Measurements from ENCODE around the gene GSC2. TPM values are rescaled to one million over a fixed set of nuclear protein-coding genes. Genes with fewer than 3 reads are reported as not detected.

GSC2 gene
- total RNA-seq, 4 donors from 2014 or later, result not detected

DNA sequence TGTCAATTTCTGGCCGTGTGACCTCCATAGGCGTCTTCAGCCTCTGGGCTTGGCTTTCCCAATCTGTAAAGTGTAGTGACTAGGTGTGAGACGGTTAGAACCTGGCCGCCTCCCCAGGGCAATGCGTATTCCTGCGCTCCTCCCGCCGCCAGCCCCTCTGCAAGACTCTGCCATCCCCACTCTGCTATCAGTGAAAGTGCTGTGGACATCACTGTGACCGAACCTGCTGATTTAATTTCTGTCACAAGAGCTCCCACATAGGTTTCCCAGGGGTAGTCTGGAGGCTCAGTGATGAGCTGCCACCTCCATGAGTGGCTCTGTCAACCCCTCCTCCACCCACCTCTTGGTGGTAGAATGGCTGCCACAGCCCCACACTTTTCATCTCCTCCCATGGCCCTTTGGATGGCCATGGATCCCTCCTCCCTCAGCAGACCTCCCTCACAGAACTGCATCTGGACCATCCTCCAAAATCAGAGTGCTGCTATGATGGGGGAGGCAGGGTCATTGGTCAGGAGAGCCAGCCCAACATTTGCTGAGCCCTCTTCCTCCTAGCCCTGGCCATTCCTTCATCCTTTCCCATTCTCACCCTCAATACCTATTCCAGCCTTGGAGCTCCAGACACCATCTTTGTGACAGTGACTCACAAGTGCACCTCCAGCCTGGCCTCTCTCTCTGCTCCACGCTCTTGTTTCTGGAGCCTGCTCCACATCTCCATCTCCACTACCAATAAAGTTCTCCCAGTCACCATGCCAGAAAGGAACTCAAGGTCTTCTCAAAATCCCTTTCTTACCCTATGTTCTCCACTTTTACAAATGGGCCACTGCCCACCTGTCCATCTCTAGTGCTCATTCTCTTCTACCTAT lies 1.5 kb upstream of the GSC2 start:
- no peak overlapping the region for H3K27ac ChIP-seq
- H3K4me1 ChIP-seq, result peaks cover 0 to 7% of the 10 kb centered on the region in 2 donors
- WGBS, 2 donors, result 56 to 57% methylated on average over 10 of the region's 10 CpGs
- H3K36me3 ChIP-seq, result no peaks in the 10 kb centered on the region
- peaks cover 16% of the 10 kb centered on the region for H3K27me3 ChIP-seq
- no peak overlapping the region for H3K4me3 ChIP-seq (replicated peaks in 1 of 3)
- TF ChIP-seq, protein P1, sequence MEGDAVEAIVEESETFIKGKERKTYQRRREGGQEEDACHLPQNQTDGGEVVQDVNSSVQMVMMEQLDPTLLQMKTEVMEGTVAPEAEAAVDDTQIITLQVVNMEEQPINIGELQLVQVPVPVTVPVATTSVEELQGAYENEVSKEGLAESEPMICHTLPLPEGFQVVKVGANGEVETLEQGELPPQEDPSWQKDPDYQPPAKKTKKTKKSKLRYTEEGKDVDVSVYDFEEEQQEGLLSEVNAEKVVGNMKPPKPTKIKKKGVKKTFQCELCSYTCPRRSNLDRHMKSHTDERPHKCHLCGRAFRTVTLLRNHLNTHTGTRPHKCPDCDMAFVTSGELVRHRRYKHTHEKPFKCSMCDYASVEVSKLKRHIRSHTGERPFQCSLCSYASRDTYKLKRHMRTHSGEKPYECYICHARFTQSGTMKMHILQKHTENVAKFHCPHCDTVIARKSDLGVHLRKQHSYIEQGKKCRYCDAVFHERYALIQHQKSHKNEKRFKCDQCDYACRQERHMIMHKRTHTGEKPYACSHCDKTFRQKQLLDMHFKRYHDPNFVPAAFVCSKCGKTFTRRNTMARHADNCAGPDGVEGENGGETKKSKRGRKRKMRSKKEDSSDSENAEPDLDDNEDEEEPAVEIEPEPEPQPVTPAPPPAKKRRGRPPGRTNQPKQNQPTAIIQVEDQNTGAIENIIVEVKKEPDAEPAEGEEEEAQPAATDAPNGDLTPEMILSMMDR (IDR thresholded peaks at IDR 0.05), result no peak
- TF ChIP-seq POLR2A (IDR thresholded peaks at IDR 0.05), result no peak
- intact Hi-C loops (cut with DNase I), result no loop called here
- no peak for DNase-seq
- H3K9me3 ChIP-seq, result no peaks in the 10 kb centered on the region

DNA sequence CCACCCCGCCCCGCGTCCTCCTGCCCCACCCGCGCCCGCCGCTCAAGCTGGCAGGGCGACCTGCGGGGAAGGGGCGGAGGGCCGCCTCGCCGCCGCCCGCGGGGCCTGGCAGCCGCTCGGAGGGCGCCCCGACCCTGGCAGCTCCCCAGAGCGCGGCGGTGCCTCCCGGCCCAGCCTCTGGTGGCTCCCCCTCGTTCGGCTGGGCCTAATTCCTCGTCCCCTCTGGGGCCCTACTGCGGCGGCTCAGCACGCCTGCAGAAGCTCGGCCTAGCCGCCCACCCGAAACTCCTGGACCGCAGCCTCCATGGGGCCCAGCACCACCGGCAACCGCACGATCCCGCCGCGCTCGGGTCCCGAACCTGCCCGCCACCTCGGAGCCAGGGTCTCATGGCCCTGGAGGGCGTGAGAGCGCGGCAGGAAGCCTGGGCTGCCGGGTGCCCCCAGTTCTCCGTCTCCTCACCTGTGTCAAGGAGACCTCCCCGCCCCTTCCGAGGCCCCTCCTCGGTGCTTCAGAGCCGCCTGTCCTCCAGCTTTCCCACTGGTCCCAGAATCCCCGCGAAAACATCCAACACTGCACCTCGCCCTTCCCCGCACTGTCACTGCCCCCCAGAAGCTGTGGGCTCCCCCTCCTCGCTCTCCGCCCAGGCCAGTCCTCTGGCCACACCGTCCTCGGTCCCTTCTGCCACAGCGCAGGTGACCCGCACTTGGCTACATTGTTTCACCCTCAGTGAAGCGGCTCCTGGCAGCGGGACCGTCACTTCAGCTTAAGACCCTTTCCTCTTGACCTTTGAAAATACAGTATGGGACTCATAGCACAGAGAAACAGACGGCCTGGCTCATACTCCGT lies 613 bp upstream of the GSC2 start:
- no peak for DNase-seq
- intact Hi-C loops (cut with DNase I), result no loop called here
- Histone ChIP-seq H3K27ac (no peak overlapping the region), H3K4me3 (replicated peaks in 1 of 3) (no peak overlapping the region), H3K9me3 (no peaks in the 10 kb centered on the region), H3K4me1 (peaks cover 0 to 7% of the 10 kb centered on the region in 2 donors), H3K36me3 (no peaks in the 10 kb centered on the region), H3K27me3 (peaks cover 16% of the 10 kb centered on the region)
- WGBS, 2 donors, result 14 to 17% methylated on average over 18 to 26 of the region's 68 CpGs
- no peak for TF ChIP-seq POLR2A (IDR thresholded peaks at IDR 0.05)
- TF ChIP-seq, protein P1 (IDR thresholded peaks at IDR 0.05), result no peak

DNA sequence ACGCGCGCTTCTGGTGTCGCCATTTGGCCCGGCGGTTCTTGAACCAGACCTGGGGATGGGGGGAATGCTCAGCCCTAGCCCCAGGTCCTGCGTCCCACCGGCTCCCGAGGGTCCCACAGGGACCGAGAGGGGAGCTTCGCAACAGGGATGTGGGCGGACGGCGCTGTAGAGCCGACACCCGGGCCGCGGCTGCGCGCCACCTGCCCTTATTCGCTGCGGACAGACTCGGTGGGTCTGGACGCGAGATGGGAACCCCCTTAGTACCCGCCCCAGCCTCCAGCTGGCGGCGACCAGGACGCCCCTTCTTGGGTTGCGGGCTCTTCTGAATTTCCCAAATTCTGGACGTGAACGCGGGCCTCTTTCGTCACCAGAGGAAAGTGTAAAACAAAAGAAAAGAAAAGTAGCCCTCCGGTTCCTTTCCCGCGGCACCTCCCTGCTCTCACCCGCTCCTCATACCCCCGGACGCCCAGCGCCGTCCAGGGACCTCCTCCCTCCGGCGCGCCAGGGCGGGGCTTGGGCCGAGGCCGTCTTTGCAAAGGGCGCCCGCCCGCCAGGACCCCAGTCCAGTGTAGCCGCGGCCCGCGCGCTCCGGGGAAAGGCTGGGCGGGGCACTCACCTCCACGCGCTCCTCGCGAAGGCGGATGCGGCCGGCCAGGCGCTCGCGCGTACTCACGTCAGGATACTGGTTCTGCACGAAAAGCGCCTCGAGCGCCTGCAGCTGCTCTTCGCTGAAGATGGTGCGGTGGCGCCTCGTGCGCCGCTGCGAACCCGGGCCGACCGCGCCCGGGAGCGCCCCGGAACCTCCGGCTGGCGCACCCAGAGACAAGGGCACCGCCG lies 827 bp downstream of the GSC2 start:
- 5 to 7% methylated on average over 8 to 17 of the region's 92 CpGs for WGBS, 2 donors
- intact Hi-C loops (cut with DNase I), result loop anchor here (10.0 kb wide), 2 partner anchors 286 to 476 kb away; partner anchors contain the start of genes HIRA and MRPL40
- peaks cover 16% of the 10 kb centered on the region for H3K27me3 ChIP-seq

DNA sequence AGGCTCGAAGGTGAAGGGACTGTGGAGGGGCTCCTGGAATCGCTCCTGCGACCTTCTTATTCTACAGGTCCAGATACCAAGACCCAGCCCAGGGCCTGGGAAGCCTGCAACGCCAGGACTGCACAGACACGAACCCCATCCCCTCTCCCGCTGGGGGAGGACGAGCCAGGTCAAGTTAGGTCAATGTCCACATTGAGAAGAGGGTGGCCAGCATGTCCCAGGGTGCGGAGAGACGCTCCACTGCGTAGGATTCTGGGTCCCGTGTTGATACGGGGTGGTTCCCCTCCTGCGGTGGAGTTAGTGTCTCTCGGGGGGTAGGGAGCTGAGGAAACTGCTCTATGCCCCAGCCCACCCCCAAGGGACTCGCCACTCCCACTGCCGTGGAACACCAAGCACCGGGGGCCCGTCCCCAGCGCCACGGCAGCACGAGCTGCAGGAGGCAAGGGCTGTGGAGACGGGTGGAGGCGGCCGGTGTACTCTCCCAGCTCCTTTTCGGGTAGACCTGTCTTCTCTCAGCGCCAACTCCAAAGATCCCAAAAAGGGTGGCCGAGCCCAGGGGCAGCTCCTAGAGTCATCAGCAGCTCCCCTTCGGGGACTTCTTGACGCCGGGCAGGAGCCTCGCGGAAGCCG lies 1.6 kb downstream of the GSC2 start:
- Histone ChIP-seq H3K9me3 (no peaks in the 10 kb centered on the region), H3K4me3 (replicated peaks in 1 of 3) (no peak overlapping the region), H3K36me3 (no peaks in the 10 kb centered on the region), H3K27ac (no peak overlapping the region), H3K4me1 (peaks cover 4 to 12% of the 10 kb centered on the region in 2 donors), H3K27me3 (peaks cover 16% of the 10 kb centered on the region)
- DNase-seq, result no peak
- intact Hi-C loops (cut with DNase I), result loop anchor here (10.0 kb wide), 2 partner anchors 286 to 476 kb away; partner anchors contain the start of genes HIRA and MRPL40
- TF ChIP-seq, protein P1 (IDR thresholded peaks at IDR 0.05), result no peak
- TF ChIP-seq POLR2A (IDR thresholded peaks at IDR 0.05), result no peak
- WGBS, 2 donors, result 53 to 57% methylated on average over 12 to 14 of the region's 33 CpGs

More for the DNA sequence above, 827 bp downstream of the GSC2 start:
- Histone ChIP-seq H3K36me3 (no peaks in the 10 kb centered on the region), H3K4me1 (peaks cover 0 to 7% of the 10 kb centered on the region in 2 donors), H3K9me3 (no peaks in the 10 kb centered on the region), H3K4me3 (replicated peaks in 1 of 3) (peak overlapping the region in 1 of 3 donors; percentile 8), H3K27ac (no peak overlapping the region)
- TF ChIP-seq POLR2A (IDR thresholded peaks at IDR 0.05), result no peak
- TF ChIP-seq, protein P1 (IDR thresholded peaks at IDR 0.05), result no peak
- DNase-seq, result peak; percentile 24 to 27
